HL-60 (cell line): ENCODE measurements around the gene ZNF160.

ENCODE experiments used
- DNase-seq, 2 experiments: peaks; one replicate each; pipeline ENCODE4 v3.0.0-alpha.2; 2010 to 2020; ENCODE audit warnings: low read depth in 1 of 2, low spot score in 1 of 2
- H3K27ac ChIP-seq: fragments of 250-450 bp; sonication (Bioruptor Pico); replicated peaks from 2 replicates; pipeline ENCODE4 v1.5.1; 2020; ENCODE audit warnings: mild to moderate bottlenecking, moderate library complexity
- H3K27me3 ChIP-seq: fragments of 250-450 bp; sonication (Bioruptor Pico); 2 replicates; pipeline ENCODE4 v1.5.1; 2021; ENCODE audit warnings: mild to moderate bottlenecking, moderate library complexity; ENCODE audit not compliant: insufficient read depth, poor library complexity, severe bottlenecking
- H3K4me3 ChIP-seq: replicated peaks from 2 replicates; pipeline ENCODE4 v1.5.1; 2011; ENCODE audit warnings: mild to moderate bottlenecking, control low read depth, low read length; ENCODE audit not compliant: insufficient read depth
- GABPA ChIP-seq: IDR thresholded peaks from 2 replicates; pipeline ENCODE4 v1.6.1; 2012; ENCODE audit warnings: low read depth
- POLR2AphosphoS5 ChIP-seq: IDR thresholded peaks from 2 replicates; pipeline ENCODE4 v1.6.1; 2012; ENCODE audit warnings: low read depth
- SPI1 ChIP-seq: IDR thresholded peaks from 2 replicates; pipeline ENCODE4 v1.6.1; 2012; ENCODE audit warnings: low read depth, mild to moderate bottlenecking, borderline replicate concordance
- TF ChIP-seq, protein P1 (sequence below): IDR thresholded peaks from 2 replicates; pipeline ENCODE4 v1.6.1; 2012; ENCODE audit warnings: low read depth; ENCODE audit not compliant: insufficient replicate concordance
- TF ChIP-seq, protein P2 (sequence below): IDR thresholded peaks from one replicate; pipeline ENCODE4 v1.5.1; 2011; ENCODE audit warnings: low read length, control low read depth, inconsistent platforms; ENCODE audit not compliant: insufficient read depth

The ZNF160 gene

DNA sequence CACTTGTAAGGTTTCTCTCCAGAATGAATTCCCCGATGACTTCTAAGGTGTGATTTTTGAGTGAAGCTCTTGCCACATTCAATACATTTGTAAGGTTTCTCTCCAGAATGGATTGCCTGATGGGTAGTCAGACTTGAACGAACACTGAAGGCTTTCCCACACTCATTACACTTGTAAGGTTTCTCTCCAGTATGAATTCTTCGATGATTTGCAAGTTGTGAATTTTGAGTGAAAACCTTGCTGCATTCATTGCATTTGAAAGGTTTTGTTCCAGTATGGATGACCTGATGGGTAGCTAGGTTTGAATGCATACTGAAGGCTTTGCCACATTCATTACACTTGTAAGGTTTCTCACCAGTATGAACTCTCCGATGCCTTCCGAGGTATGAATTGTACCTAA lies 34.4 kb downstream of the ZNF160 start:
- H3K4me3 ChIP-seq: no peak overlapping the region
- no peaks in the 10 kb centered on the region for H3K27me3 ChIP-seq
- TF ChIP-seq, protein P1, sequence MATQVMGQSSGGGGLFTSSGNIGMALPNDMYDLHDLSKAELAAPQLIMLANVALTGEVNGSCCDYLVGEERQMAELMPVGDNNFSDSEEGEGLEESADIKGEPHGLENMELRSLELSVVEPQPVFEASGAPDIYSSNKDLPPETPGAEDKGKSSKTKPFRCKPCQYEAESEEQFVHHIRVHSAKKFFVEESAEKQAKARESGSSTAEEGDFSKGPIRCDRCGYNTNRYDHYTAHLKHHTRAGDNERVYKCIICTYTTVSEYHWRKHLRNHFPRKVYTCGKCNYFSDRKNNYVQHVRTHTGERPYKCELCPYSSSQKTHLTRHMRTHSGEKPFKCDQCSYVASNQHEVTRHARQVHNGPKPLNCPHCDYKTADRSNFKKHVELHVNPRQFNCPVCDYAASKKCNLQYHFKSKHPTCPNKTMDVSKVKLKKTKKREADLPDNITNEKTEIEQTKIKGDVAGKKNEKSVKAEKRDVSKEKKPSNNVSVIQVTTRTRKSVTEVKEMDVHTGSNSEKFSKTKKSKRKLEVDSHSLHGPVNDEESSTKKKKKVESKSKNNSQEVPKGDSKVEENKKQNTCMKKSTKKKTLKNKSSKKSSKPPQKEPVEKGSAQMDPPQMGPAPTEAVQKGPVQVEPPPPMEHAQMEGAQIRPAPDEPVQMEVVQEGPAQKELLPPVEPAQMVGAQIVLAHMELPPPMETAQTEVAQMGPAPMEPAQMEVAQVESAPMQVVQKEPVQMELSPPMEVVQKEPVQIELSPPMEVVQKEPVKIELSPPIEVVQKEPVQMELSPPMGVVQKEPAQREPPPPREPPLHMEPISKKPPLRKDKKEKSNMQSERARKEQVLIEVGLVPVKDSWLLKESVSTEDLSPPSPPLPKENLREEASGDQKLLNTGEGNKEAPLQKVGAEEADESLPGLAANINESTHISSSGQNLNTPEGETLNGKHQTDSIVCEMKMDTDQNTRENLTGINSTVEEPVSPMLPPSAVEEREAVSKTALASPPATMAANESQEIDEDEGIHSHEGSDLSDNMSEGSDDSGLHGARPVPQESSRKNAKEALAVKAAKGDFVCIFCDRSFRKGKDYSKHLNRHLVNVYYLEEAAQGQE: no peak
- H3K27ac ChIP-seq: no peak overlapping the region
- DNase-seq: no peak

DNA sequence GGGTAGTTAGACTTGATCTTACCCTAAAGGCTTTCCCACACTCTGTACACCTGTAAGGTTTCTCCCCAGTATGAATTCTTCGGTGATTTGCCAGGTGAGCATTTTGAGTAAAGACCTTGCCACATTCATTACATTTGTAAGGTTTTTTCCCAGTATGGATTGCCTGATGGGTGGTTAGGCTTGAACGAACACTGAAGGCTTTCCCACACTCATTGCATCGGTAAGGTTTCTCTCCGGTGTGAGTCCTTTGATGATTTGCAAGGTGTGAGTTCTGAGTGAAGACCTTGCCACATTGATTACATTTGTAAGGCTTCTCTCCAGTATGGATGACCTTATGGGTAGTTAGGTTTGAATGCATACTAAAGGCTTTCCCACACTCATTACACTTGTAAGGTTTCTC lies 35.0 kb downstream of the ZNF160 start:
- no peaks in the 10 kb centered on the region for H3K27me3 ChIP-seq
- no peak for TF ChIP-seq GABPA
- TF ChIP-seq, protein P1: no peak
- no peak for TF ChIP-seq POLR2AphosphoS5
- no peak for TF ChIP-seq SPI1
- TF ChIP-seq, protein P2, sequence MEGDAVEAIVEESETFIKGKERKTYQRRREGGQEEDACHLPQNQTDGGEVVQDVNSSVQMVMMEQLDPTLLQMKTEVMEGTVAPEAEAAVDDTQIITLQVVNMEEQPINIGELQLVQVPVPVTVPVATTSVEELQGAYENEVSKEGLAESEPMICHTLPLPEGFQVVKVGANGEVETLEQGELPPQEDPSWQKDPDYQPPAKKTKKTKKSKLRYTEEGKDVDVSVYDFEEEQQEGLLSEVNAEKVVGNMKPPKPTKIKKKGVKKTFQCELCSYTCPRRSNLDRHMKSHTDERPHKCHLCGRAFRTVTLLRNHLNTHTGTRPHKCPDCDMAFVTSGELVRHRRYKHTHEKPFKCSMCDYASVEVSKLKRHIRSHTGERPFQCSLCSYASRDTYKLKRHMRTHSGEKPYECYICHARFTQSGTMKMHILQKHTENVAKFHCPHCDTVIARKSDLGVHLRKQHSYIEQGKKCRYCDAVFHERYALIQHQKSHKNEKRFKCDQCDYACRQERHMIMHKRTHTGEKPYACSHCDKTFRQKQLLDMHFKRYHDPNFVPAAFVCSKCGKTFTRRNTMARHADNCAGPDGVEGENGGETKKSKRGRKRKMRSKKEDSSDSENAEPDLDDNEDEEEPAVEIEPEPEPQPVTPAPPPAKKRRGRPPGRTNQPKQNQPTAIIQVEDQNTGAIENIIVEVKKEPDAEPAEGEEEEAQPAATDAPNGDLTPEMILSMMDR: no peak
- no peak overlapping the region for H3K27ac ChIP-seq
- DNase-seq: no peak
- no peak overlapping the region for H3K4me3 ChIP-seq

DNA sequence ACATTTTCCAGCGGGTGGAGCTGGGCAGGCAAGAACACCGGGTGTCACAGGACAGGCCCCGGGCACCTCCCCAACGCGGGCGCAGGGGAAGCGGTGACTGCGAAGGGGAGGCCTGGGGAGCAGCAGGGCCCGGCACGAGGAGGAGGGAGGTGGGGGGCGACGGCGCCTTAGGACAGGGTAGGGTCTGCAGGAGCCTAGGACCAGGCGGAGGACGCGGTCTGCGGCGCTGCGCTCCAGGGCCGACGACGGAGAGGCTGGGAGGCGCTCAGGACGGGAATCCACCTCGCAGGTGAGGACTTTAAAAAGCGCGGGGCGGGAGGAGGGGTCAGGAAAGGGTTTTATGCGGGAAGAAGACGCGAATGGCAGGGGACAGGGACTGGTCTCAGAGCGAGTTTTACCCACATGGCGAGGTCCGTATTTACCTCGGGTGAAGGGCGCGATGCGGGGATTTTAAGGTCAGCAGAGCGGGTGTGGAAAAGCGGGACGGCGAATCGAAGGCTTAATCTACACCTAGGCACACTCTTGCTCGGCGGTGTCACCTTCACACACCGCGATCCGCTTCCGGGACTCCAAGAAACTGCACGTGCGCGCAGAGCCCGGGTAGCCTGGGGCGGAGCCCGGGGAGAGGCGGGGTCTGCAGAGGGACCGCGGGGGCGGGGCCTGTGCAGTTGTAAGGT lies 45.2 kb downstream of the ZNF160 start:
- Histone ChIP-seq H3K27ac (no peak overlapping the region), H3K4me3 (no peak overlapping the region), H3K27me3 (no peaks in the 10 kb centered on the region)
- no peak for DNase-seq
- TF ChIP-seq, protein P1: no peak
- no peak for TF ChIP-seq POLR2AphosphoS5
- no peak for TF ChIP-seq SPI1
- TF ChIP-seq, protein P2: no peak
- no peak for TF ChIP-seq GABPA
